Stomach (tissue), 19 donors: Measurements from ENCODE around the gene MEA1. TPM values are rescaled to one million over a fixed set of nuclear protein-coding genes. Genes with fewer than 3 reads are reported as not detected.

Experiments used
- DNase-seq, 2 donors: peaks; one replicate each; pipeline versions ENCODE4 v3.0.0 to v3.0.0-alpha.2; 2013 to 2019
- H3K27ac ChIP-seq, 5 donors: fragments of 200-600 bp in 4 of 5; sonication (generic) in 4 of 5; one replicate each; pipeline ENCODE4 v1.5.1; 2013 to 2019; ENCODE audit warnings: mild to moderate bottlenecking in 1 of 5, moderate library complexity in 1 of 5
- H3K27me3 ChIP-seq, 3 donors: fragments of 200-600 bp; sonication (generic); one replicate each; pipeline ENCODE4 v1.5.1; 2017 to 2019; ENCODE audit warnings: mixed run types in 1 of 3
- H3K36me3 ChIP-seq, 4 donors: fragments of 200-600 bp; sonication (generic); 1 replicate in 3 of 4; 2 replicates in 1 of 4; pipeline ENCODE4 v1.5.1; 2016 to 2019
- H3K4me1 ChIP-seq, 4 donors: fragments of 200-600 bp; sonication (generic); one replicate each; pipeline ENCODE4 v1.5.1; 2016 to 2019
- H3K4me3 ChIP-seq, 4 donors: fragments of 200-600 bp; sonication (generic) in 3 of 4; one replicate each; pipeline ENCODE4 v1.5.1; 2016 to 2019; ENCODE audit warnings: mild to moderate bottlenecking in 1 of 4
- H3K9me3 ChIP-seq, 4 donors: fragments of 200-600 bp; sonication (generic); one replicate each; pipeline ENCODE4 v1.5.1; 2016 to 2019
- EP300 ChIP-seq: sonication (generic); formaldehyde crosslinking; IDR thresholded peaks from one replicate; pipeline ENCODE4 v1.6.1; 2017; ENCODE audit warnings: antibody characterized with exemption
- POLR2A ChIP-seq, 4 donors: fragments of 450-650 bp; IDR thresholded peaks; one replicate each; pipeline ENCODE4 v1.6.1; 2016; ENCODE audit warnings: antibody characterized with exemption in 4 of 4, control low read depth in 2 of 4, mild to moderate bottlenecking in 1 of 4, moderate library complexity in 1 of 4
- POLR2AphosphoS5 ChIP-seq, 3 donors: sonication (generic); formaldehyde crosslinking; IDR thresholded peaks; one replicate each; pipeline ENCODE4 v1.6.1; 2016; ENCODE audit warnings: antibody characterized with exemption in 3 of 3
- WGBS, 5 donors: extraction: QIAGEN DNeasy Blood & Tissue Kit in 3 of 5; methylation state at CpG; one replicate each; pipeline versions ENCODE4 v1.1.5 to v1.1.7; 2013 to 2018; 5-methylcytosine and 5-hydroxymethylcytosine counted together
- intact Hi-C: fragments of 100-400 bp; cut with DNase I; formaldehyde crosslinking; loops from one replicate; pipeline ENCODE4 v1.15.1; 2023; ENCODE audit warnings: low total_unique reads
- long read RNA-seq, 10 donors: transcript quantifications; one replicate each; lab custom pipeline, GENCODE V29; 2026
- polyA plus RNA-seq, 3 donors: library from polyadenylated mRNA; stranded (reverse); fragments of 200-250 nt; gene quantifications; one replicate each; pipeline ENCODE4 v1.2.3, GENCODE V29; 2013
- total RNA-seq, 5 donors: library from RNA; depleted of rRNA; stranded (reverse); fragments of >200 nt; gene quantifications; one replicate each; pipeline versions ENCODE4 v1.1.0 to v1.2.3, GENCODE V29; 2014 to 2016
- TF ChIP-seq, protein P1 (sequence below), 7 experiments: fragments of 450-650 bp in 4 of 7; fragments of 200-600 bp in 3 of 7; sonication (generic) in 3 of 7; IDR thresholded peaks; one replicate each; pipeline ENCODE4 v1.5.1; 2016 to 2019; ENCODE audit warnings: antibody characterized with exemption in 7 of 7, control low read depth in 2 of 7, mild to moderate bottlenecking in 1 of 7
- donor health status: healthy with polysubstance abuse.
- donor health status: Bipolar disorder and iron deficiency.
- donor health status: healthy.

The MEA1 gene
- total RNA-seq (10 to 100 TPM in 4 of 5 donors, 1 to 10 TPM in 1; 3.6 to 61.3 (median 27.7) TPM), polyA plus RNA-seq (100 to 1,000 TPM in 2 of 3 donors, 10 to 100 TPM in 1; 95.2 to 118 (median 102) TPM)
- long read RNA-seq, donor 1, transcript MEA1-202 (3 exons, 2,152 nt), result minor isoform, 12 of 25 reads
- long read RNA-seq, donor 1, transcript MEA1-204 (4 exons, 1,004 nt), result major isoform, 13 of 25 reads
- long read RNA-seq, donor 1, partial matches to known transcripts, result 0 of 25 reads
- long read RNA-seq, donor 1, other reads (novel, unspliced or antisense), result 0 of 25 reads
- long read RNA-seq, donor 2, transcript MEA1-204 (4 exons, 1,004 nt), result minor isoform, 15 of 37 reads
- long read RNA-seq, donor 2, transcript MEA1-202 (3 exons, 2,152 nt), result major isoform, 20 of 37 reads
- long read RNA-seq, donor 2, partial matches to known transcripts, result 0 of 37 reads
- long read RNA-seq, donor 2, other reads (novel, unspliced or antisense), result 0 of 37 reads
- long read RNA-seq, donor 3, transcript MEA1-204 (4 exons, 1,004 nt), result major isoform, 8 of 18 reads
- long read RNA-seq, donor 3, transcript MEA1-202 (3 exons, 2,152 nt), result major isoform, 8 of 18 reads
- long read RNA-seq, donor 3, partial matches to known transcripts, result 0 of 18 reads
- long read RNA-seq, donor 3, other reads (novel, unspliced or antisense), result 0 of 18 reads
- long read RNA-seq, donor 4, partial matches to known transcripts, result 0 of 5 reads
- long read RNA-seq, donor 4, other reads (novel, unspliced or antisense), result 0 of 5 reads
- long read RNA-seq, donor 5, transcript MEA1-204 (4 exons, 1,004 nt), result major isoform, 20 of 160 reads
- long read RNA-seq, donor 5, transcript MEA1-202 (3 exons, 2,152 nt), result minor isoform, 12 of 160 reads
- long read RNA-seq, donor 5, partial matches to known transcripts, result 127 of 160 reads
- long read RNA-seq, donor 5, other reads (novel, unspliced or antisense), result 0 of 160 reads
- long read RNA-seq, donor 6, transcript MEA1-204 (4 exons, 1,004 nt), result major isoform, 43 of 247 reads
- long read RNA-seq, donor 6, transcript MEA1-202 (3 exons, 2,152 nt), result minor isoform, 39 of 247 reads
- long read RNA-seq, donor 6, partial matches to known transcripts, result 163 of 247 reads
- long read RNA-seq, donor 6, other reads (novel, unspliced or antisense), result 0 of 247 reads
- long read RNA-seq, donor 7, transcript MEA1-202 (3 exons, 2,152 nt), result minor isoform, 21 of 79 reads
- long read RNA-seq, donor 7, transcript MEA1-204 (4 exons, 1,004 nt), result major isoform, 27 of 79 reads
- long read RNA-seq, donor 7, partial matches to known transcripts, result 30 of 79 reads
- long read RNA-seq, donor 7, other reads (novel, unspliced or antisense), result 0 of 79 reads
- long read RNA-seq, donor 8, transcript MEA1-202 (3 exons, 2,152 nt), result minor isoform, 10 of 47 reads
- long read RNA-seq, donor 8, transcript MEA1-204 (4 exons, 1,004 nt), result major isoform, 29 of 47 reads
- long read RNA-seq, donor 8, partial matches to known transcripts, result 7 of 47 reads
- long read RNA-seq, donor 8, other reads (novel, unspliced or antisense), result 0 of 47 reads
- long read RNA-seq, donor 9, transcript MEA1-204 (4 exons, 1,004 nt), result major isoform, 24 of 46 reads
- long read RNA-seq, donor 9, transcript MEA1-202 (3 exons, 2,152 nt), result minor isoform, 11 of 46 reads
- long read RNA-seq, donor 9, partial matches to known transcripts, result 8 of 46 reads
- long read RNA-seq, donor 9, other reads (novel, unspliced or antisense), result 0 of 46 reads
- long read RNA-seq, donor 10, transcript MEA1-204 (4 exons, 1,004 nt), result major isoform, 7 of 64 reads
- long read RNA-seq, donor 10, partial matches to known transcripts, result 41 of 64 reads
- long read RNA-seq, donor 10, other reads (novel, unspliced or antisense), result 11 of 64 reads

DNA sequence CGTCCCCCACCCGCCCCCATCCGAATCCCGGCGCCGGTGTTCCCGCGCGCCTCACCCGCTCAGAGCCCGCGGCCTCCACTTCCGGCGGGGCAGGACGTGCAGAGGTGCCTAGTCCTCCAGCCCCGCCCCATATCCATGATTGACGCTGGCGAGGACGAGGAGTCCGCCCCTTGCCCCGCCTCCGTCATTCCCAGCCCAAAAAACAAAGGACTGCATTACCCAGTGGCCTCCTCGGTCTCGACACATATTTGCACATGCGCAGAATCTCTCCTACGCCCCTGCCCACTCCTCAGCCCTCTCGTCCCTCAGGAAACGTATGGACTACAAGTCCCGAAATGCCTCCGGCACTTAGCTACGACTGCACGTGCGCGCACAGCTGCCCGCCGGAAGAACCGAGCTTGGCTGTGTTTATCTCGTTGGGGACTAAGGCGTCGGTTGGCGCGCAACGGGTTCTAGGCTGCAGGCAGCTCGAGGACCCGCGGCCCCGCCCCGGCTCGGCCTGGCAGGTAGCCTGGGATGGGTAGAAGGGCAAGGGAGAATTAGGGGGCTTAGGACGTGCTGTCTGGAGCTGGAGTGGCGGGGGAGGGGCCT lies at the start of gene MEA1, which contains the start of gene KLHDC3:
Gene MEA1, minus strand, starts transcription at position 104 of the 591 bp plus-strand sequence. CDS start 133 bp downstream, outside the sequence.
Gene KLHDC3, plus strand, starts transcription at position 407 of the 591 bp plus-strand sequence. CDS start 2,944 bp downstream, outside the sequence.
- TF ChIP-seq POLR2A (IDR thresholded peaks at IDR 0.05) (no peak), EP300 (no peak), POLR2AphosphoS5 (IDR thresholded peaks at IDR 0.05) (peak; percentile 75 to 96 (median 84))
- TF ChIP-seq, protein P1, sequence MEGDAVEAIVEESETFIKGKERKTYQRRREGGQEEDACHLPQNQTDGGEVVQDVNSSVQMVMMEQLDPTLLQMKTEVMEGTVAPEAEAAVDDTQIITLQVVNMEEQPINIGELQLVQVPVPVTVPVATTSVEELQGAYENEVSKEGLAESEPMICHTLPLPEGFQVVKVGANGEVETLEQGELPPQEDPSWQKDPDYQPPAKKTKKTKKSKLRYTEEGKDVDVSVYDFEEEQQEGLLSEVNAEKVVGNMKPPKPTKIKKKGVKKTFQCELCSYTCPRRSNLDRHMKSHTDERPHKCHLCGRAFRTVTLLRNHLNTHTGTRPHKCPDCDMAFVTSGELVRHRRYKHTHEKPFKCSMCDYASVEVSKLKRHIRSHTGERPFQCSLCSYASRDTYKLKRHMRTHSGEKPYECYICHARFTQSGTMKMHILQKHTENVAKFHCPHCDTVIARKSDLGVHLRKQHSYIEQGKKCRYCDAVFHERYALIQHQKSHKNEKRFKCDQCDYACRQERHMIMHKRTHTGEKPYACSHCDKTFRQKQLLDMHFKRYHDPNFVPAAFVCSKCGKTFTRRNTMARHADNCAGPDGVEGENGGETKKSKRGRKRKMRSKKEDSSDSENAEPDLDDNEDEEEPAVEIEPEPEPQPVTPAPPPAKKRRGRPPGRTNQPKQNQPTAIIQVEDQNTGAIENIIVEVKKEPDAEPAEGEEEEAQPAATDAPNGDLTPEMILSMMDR (IDR thresholded peaks at IDR 0.05), result no peak
- DNase-seq, result peak; percentile 99 to 100
- Histone ChIP-seq H3K4me3 (peak within 1 kb of the TSS; percentile 76 to 97 (median 86)), H3K4me1 (peaks cover 36 to 61% (median 52%) of the 10 kb centered on the region in 4 donors), H3K27me3 (no peaks in the 10 kb centered on the region), H3K9me3 (no peaks in the 10 kb centered on the region), H3K36me3 (peaks cover 32 to 61% (median 55%) of the 10 kb centered on the region in 4 donors), H3K27ac (peak within 1 kb of the TSS; percentile 68 to 87 (median 84))
- WGBS, 5 donors, result 0 to 1% (median 0%) methylated on average over 25 to 51 of the region's 51 CpGs
- intact Hi-C loops, result no loop called here

DNA sequence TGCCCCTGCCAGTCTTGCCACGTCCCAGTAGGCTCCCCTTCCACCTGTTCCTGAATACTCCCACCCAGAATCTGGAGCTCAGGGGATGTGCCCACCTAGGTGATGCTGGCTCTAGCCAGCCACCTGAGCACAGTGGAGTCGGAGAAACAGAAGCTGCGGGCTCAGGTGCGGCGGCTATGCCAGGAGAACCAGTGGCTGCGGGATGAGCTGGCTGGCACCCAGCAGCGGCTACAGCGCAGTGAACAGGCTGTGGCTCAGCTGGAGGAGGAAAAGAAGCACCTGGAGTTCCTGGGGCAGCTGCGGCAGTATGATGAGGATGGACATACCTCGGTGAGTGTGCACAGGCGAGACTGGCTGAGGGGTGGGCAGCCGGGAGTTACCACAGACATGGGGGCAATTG lies 49.1 kb upstream of the MEA1 start:
- DNase-seq, result no peak
- intact Hi-C loops, result no loop called here
- H3K27me3 ChIP-seq, result no peaks in the 10 kb centered on the region
- H3K9me3 ChIP-seq, result no peaks in the 10 kb centered on the region
- 91 to 96% (median 95%) methylated on average over 2 to 12 of the region's 12 CpGs for WGBS, 5 donors
- H3K27ac ChIP-seq, result no peak overlapping the region
- no peak overlapping the region for H3K4me3 ChIP-seq
- H3K4me1 ChIP-seq, result peaks cover 26 to 45% (median 37%) of the 10 kb centered on the region in 4 donors
- no peak for TF ChIP-seq POLR2A (IDR thresholded peaks at IDR 0.05)
- H3K36me3 ChIP-seq, result peaks cover 15 to 51% (median 50%) of the 10 kb centered on the region in 4 donors

DNA sequence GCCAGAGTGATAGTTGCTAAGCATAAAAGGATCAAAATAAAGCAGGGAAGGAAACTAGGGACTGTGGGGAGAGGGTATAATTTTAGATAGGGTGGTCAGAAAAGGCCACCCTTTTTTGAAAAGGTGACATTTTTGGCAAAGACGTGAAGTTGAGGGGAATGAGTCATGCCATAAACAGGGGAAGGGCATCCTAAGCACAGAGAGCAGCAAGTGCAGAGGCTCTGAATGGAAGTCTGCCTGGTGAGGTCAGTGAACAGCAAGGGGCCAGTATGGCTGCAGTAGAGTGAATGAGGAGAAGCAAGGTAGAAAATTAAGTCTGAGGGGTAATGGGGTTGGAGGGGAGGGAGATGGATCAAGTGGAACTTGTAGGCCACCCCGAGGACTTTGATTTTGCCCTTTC lies 48.1 kb upstream of the MEA1 start:
- H3K9me3 ChIP-seq, result no peaks in the 10 kb centered on the region
- no peak for DNase-seq
- peaks cover 14 to 54% (median 53%) of the 10 kb centered on the region in 4 donors for H3K36me3 ChIP-seq
- H3K4me1 ChIP-seq, result peaks cover 26 to 47% (median 43%) of the 10 kb centered on the region in 4 donors
- intact Hi-C loops, result no loop called here
- H3K27ac ChIP-seq, result peak overlapping the region in 1 of 5 donors; percentile 90
- no peaks in the 10 kb centered on the region for H3K27me3 ChIP-seq
- 57 to 71% (median 66%) methylated on average over 2 of the region's 2 CpGs for WGBS, 5 donors
- peak overlapping the region in 1 of 4 donors; percentile 91 for H3K4me3 ChIP-seq
- no peak for TF ChIP-seq POLR2A (IDR thresholded peaks at IDR 0.05)
- TF ChIP-seq EP300, result no peak
- TF ChIP-seq POLR2AphosphoS5 (IDR thresholded peaks at IDR 0.05), result no peak
- TF ChIP-seq, protein P1 (IDR thresholded peaks at IDR 0.05), result no peak
